Measurements from ENCODE around the gene RAB30. TPM values are rescaled to one million over a fixed set of nuclear protein-coding genes. Genes with fewer than 3 reads are reported as not detected.

The RAB30 gene
- total RNA-seq, 4 donors from 2014 or later = 18.7 to 36.6 (median 27.5) TPM

DNA sequence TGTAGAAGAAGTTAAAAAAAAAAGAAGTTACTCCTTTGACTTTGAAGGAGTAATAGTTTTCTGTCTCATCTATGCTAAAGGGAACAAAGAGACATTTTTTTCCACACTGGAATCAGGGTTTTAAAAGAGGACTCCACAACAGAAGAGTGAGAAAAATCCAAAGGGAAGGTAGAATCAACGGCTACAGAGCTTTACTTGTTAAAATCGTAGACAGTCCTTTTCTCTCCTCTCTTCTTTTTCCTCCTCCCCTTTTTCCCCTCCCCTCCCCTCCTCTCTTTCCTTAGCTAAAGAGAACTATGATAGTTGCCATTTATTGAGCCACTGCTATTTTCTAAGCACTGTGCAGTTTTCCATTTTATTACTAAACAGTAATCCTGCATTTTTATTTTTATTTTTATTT, 141.0 kb downstream of the RAB30 start:
- 61 to 81% methylated on average over 2 of the region's 2 CpGs for WGBS, 2 donors (ENCODE audit: low coverage in 1 of 2)
- H3K36me3 ChIP-seq = no peaks in the 10 kb centered on the region
- H3K9me3 ChIP-seq = no peaks in the 10 kb centered on the region
- H3K4me1 ChIP-seq = no peaks in the 10 kb centered on the region
- no peak overlapping the region for H3K27ac ChIP-seq
- TF ChIP-seq POLR2A (IDR thresholded peaks at IDR 0.05) = no peak
- no peak for TF ChIP-seq POLR2AphosphoS5 (IDR thresholded peaks at IDR 0.05)
- TF ChIP-seq EP300 (IDR thresholded peaks at IDR 0.05) = no peak
- TF ChIP-seq, protein P1, sequence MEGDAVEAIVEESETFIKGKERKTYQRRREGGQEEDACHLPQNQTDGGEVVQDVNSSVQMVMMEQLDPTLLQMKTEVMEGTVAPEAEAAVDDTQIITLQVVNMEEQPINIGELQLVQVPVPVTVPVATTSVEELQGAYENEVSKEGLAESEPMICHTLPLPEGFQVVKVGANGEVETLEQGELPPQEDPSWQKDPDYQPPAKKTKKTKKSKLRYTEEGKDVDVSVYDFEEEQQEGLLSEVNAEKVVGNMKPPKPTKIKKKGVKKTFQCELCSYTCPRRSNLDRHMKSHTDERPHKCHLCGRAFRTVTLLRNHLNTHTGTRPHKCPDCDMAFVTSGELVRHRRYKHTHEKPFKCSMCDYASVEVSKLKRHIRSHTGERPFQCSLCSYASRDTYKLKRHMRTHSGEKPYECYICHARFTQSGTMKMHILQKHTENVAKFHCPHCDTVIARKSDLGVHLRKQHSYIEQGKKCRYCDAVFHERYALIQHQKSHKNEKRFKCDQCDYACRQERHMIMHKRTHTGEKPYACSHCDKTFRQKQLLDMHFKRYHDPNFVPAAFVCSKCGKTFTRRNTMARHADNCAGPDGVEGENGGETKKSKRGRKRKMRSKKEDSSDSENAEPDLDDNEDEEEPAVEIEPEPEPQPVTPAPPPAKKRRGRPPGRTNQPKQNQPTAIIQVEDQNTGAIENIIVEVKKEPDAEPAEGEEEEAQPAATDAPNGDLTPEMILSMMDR (IDR thresholded peaks at IDR 0.05) = no peak
- no peaks in the 10 kb centered on the region for H3K27me3 ChIP-seq
- no peak overlapping the region for H3K4me3 ChIP-seq
- ATAC-seq = no peak

- no peaks in the 10 kb centered on the region for H3K9me3 ChIP-seq
- no peak overlapping the region for H3K27ac ChIP-seq
- H3K4me3 ChIP-seq = no peak overlapping the region
- no peaks in the 10 kb centered on the region for H3K4me1 ChIP-seq
- no peaks in the 10 kb centered on the region for H3K27me3 ChIP-seq
- ATAC-seq = no peak
- WGBS, 2 donors (ENCODE audit: low coverage in 1 of 2) = 81 to 93% methylated on average over 3 of the region's 3 CpGs
- TF ChIP-seq EP300 (IDR thresholded peaks at IDR 0.05) = no peak
- no peaks in the 10 kb centered on the region for H3K36me3 ChIP-seq
Measured at GRCh38 chr11:82930229-82930628, 141.5 kb downstream of the RAB30 start.

- no peak for ATAC-seq
- WGBS, 2 donors (ENCODE audit: low coverage in 1 of 2) = 97 to 100% methylated on average over 3 to 8 of the region's 10 CpGs
- no peaks in the 10 kb centered on the region for H3K4me1 ChIP-seq
Measured at GRCh38 chr11:82929121-82929520, 142.6 kb downstream of the RAB30 start.

DNA sequence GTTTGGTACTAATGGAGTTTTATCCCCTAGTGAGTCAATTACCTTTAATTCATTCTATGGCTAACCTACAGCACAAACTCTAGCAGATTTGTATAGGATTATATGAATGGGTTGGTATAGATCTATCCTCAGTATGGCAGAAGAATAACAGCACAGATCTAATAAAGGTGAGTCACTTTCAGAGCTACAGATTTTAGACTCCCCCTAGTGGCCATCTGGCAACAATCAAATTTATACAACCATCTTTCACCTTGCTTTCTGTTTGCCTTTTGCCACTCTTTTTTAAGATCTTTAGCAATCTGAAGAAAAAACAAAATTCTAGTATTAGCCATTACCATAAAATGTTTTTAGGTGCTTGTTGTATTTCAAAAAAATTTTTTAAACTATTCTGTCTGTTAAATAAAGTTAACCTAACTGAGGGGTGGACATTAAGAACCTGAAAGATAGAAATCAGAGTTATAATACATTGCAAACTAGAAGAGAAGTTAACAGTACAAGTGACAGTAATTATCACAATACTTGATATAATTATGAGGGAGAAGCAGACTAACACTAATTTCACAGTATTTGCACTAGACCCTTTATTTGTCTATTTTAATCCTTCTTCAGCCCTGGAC, 144.3 kb downstream of the RAB30 start:
- no peaks in the 10 kb centered on the region for H3K4me1 ChIP-seq

More at GRCh38 chr11:82929121-82929520, 142.6 kb downstream of the RAB30 start:
- no peak for TF ChIP-seq POLR2AphosphoS5 (IDR thresholded peaks at IDR 0.05)
- TF ChIP-seq, protein P1 (IDR thresholded peaks at IDR 0.05) = no peak
- no peak for TF ChIP-seq EP300 (IDR thresholded peaks at IDR 0.05)
- no peak for TF ChIP-seq POLR2A (IDR thresholded peaks at IDR 0.05)
- Histone ChIP-seq H3K9me3 (no peaks in the 10 kb centered on the region), H3K36me3 (no peaks in the 10 kb centered on the region), H3K27me3 (no peaks in the 10 kb centered on the region), H3K27ac (no peak overlapping the region), H3K4me3 (no peak overlapping the region)

DNA sequence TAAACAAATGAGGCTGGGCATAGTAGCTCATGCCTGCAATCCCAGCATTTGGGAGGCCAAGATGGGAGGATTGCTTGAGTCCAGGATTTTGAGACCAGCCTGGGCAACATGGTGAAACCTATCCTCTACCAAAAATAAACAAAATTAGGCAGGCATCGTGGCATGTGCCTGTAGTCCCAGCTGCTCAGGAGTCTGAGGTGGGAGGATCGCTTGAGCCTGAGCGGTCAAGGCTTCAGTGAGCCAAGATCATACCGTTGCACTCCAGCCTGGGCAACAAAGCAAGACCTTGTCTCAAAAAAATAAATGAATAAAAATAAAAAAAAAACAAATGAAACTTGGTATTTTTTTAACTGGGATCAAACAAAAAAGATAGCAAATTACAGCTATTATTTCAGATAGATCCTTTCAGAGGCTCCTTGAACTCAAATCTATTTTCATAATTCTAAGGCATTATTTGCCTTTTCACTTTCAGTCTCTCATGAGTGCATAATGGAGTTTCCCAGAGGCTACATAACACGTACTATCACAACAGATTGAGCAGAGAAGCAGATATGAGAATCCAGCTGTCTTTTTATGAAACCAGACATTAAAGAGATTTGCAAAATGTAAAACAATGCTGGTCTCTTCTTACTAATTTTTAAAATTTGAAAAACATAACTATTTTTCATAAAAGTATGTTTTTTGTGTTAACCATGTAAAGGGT, 147.0 kb downstream of the RAB30 start:
- ATAC-seq = no peak
- Histone ChIP-seq H3K9me3 (no peaks in the 10 kb centered on the region), H3K27me3 (no peaks in the 10 kb centered on the region), H3K36me3 (no peaks in the 10 kb centered on the region), H3K4me3 (no peak overlapping the region), H3K27ac (no peak overlapping the region), H3K4me1 (no peaks in the 10 kb centered on the region)
- no peak for TF ChIP-seq POLR2A (IDR thresholded peaks at IDR 0.05)
- no peak for TF ChIP-seq EP300 (IDR thresholded peaks at IDR 0.05)
- no peak for TF ChIP-seq POLR2AphosphoS5 (IDR thresholded peaks at IDR 0.05)
- TF ChIP-seq, protein P1 (IDR thresholded peaks at IDR 0.05) = no peak
- WGBS, 2 donors (ENCODE audit: low coverage in 1 of 2) = 89 to 96% methylated on average over 4 of the region's 5 CpGs

More for the DNA sequence above, 144.3 kb downstream of the RAB30 start:
- ATAC-seq = peak; percentile 43
- no peaks in the 10 kb centered on the region for H3K9me3 ChIP-seq
- TF ChIP-seq POLR2AphosphoS5 (IDR thresholded peaks at IDR 0.05) = no peak
- TF ChIP-seq, protein P1 (IDR thresholded peaks at IDR 0.05) = peak; percentile 70 to 80 (median 74)
- no peak overlapping the region for H3K4me3 ChIP-seq
- no peaks in the 10 kb centered on the region for H3K27me3 ChIP-seq
- no peaks in the 10 kb centered on the region for H3K36me3 ChIP-seq
- no peak overlapping the region for H3K27ac ChIP-seq

Small RNAs within 50 kb of the gene (small RNA-seq; reads per million reads assigned to genes)
- 0 reads per million in 4 donors for gene SNORA70E

Other genes with a start within 250 kb of the RAB30 start
- 10 to 100 TPM; 22.8 to 62.2 (median 42.4) TPM for gene PRCP, start 171.5 kb downstream of the RAB30 start, total RNA-seq
- gene DDIAS, start 170.2 kb downstream of the RAB30 start, total RNA-seq = 1 to 10 TPM in 2 of 4 donors, under 1 TPM in 2; 0.31 to 2.3 (median 1.0) TPM
- 10 to 100 TPM; 32.2 to 91.7 (median 60.6) TPM for gene PCF11, start 85.2 kb upstream of the RAB30 start, total RNA-seq
- gene ANKRD42, start 121.8 kb upstream of the RAB30 start, total RNA-seq = 10 to 100 TPM in 3 of 4 donors, 1 to 10 TPM in 1; 9.3 to 13.3 (median 13.2) TPM
- gene CCDC90B, start 214.5 kb upstream of the RAB30 start, total RNA-seq = 10 to 100 TPM; 31.1 to 34.6 (median 33.2) TPM

Measured in gastroesophageal sphincter (tissue), 4 donors.